Motor neuron (in vitro differentiated cells): Measurements from ENCODE around the gene SELPLG. TPM values are rescaled to one million over a fixed set of nuclear protein-coding genes. Genes with fewer than 3 reads are reported as not detected.

Source experiments
- ATAC-seq, 8 experiments: fragments of 200-7000 bp; cut with Tn5 transposase; replicated peaks in 6 of 8; 2 replicates each; pipeline ENCODE4 v1.8.0; 2021; ENCODE audit warnings: mild to moderate bottlenecking in 8 of 8, moderate library complexity in 8 of 8
- H3K27ac ChIP-seq, 2 donors: fragments of 250-450 bp; sonication (Bioruptor Pico); 2 replicates each; pipeline ENCODE4 v1.9.0; 2021; ENCODE audit warnings: antibody characterized with exemption in 2 of 2, mild to moderate bottlenecking in 2 of 2, moderate library complexity in 1 of 2
- H3K4me1 ChIP-seq, 2 donors: fragments of 250-450 bp; sonication (Bioruptor Pico); replicated peaks in 1 of 2; 2 replicates each; pipeline ENCODE4 v1.6.1; 2021; ENCODE audit warnings: antibody characterized with exemption in 2 of 2, mild to moderate bottlenecking in 2 of 2, moderate library complexity in 1 of 2
- H3K4me3 ChIP-seq, 5 donors: fragments of 250-450 bp; sonication (Bioruptor Pico); 2 replicates each; pipeline ENCODE4 v1.9.0; 2021; ENCODE audit warnings: antibody characterized with exemption in 5 of 5, mild to moderate bottlenecking in 5 of 5, moderate library complexity in 4 of 5
- WGBS, 10 experiments: fragments of 450-650 bp; shearing (Covaris generic); methylation state at CpG; one replicate each; pipeline ENCODE4 v1.0.0; 2022; 5-methylcytosine and 5-hydroxymethylcytosine counted together
- in situ Hi-C, 9 experiments: fragments of 400-800 bp; cut with MboI; loops; one replicate each; pipeline ENCODE4 v1.15.0; 2021; ENCODE audit warnings: low sequenced_read_pairs in 9 of 9, low pct_unique_long_range_greater_than_20kb in 2 of 9; ENCODE audit not compliant: unreplicated experiment in 9 of 9
- total RNA-seq, 8 experiments: library from RNA; unstranded; fragments of 300-600 nt; gene quantifications; 2 replicates each; pipeline versions ENCODE4 v1.2.3 to v1.2.4, GENCODE V29; 2022

SELPLG gene
- total RNA-seq, 8 experiments from 2014 or later = 0.38 to 4.7 (median 1.0) TPM

DNA sequence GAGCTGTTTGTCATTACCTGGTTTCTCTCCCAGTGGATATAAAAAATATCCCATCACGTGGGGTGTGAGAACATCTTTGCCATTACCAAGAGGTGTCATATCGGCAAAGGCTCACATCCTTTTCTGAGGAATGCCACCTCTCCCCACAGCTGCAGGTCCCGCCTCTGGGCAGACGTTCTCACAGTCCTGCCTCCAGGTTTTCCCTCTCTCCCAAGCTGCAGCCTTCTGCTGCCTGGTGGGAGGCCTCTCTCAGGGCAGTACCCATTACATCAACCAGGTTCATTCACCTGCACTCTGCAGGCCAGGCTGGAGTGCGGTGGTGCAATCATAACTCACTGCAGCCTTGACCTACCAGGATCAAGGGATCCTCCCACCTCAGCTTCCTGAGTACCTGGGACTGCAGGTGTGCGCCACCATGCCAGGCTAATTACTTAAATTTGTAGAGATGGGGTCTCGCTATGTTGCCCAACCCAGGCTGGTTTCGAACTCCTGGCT, 20.9 kb downstream of the SELPLG start:
- in situ Hi-C loops = loop anchor here in 1 of 9 experiments (10.0 kb wide), 1 partner anchor 48 kb away; the partner anchor contains the start of genes ISCU and SART3
- ATAC-seq = peak in 2 of 8 experiments; percentile 5 to 48
- Histone ChIP-seq H3K4me1 (no peaks in the 10 kb centered on the region), H3K4me3 (no peak overlapping the region), H3K27ac (no peak overlapping the region)
- 33 to 96% (median 70%) methylated on average over 1 to 6 of the region's 8 CpGs; no CpG with 5 or more reads in 1 of the 10 experiments for WGBS, 10 experiments

DNA sequence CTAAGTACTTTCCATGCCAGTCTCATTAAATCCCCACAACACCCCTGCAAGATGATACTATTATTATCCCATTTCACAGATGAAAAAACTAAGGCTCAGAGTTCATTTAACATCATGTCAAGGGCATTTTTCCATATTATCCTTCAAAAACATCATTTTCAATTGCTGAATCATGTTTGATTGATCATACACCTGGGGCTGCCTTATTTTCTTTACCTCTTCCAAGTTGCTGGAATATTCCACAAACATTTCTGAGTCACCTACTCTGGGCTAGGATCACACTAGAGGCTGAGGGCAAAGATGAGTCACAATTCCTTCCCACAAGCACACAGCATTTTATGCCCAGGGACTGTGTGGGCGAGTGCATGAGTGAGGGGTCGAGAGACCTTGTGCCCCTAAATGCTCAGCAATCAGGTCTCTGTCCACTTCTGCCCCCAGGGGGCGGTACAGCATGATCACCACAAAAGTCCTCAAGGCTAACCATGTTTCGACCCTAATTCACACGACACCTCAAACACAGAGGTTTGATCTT, 21.7 kb downstream of the SELPLG start:
- in situ Hi-C loops = loop anchor here in 1 of 9 experiments (10.0 kb wide), 1 partner anchor 47 kb away; the partner anchor contains the start of genes ISCU and SART3
- peak in 2 of 8 experiments; percentile 11 to 53 for ATAC-seq
- Histone ChIP-seq H3K4me1 (no peaks in the 10 kb centered on the region), H3K27ac (no peak overlapping the region), H3K4me3 (no peak overlapping the region)
- WGBS, 10 experiments = 19 to 73% (median 51%) methylated on average over 3 to 4 of the region's 5 CpGs; no CpG with 5 or more reads in 5 of the 10 experiments

DNA sequence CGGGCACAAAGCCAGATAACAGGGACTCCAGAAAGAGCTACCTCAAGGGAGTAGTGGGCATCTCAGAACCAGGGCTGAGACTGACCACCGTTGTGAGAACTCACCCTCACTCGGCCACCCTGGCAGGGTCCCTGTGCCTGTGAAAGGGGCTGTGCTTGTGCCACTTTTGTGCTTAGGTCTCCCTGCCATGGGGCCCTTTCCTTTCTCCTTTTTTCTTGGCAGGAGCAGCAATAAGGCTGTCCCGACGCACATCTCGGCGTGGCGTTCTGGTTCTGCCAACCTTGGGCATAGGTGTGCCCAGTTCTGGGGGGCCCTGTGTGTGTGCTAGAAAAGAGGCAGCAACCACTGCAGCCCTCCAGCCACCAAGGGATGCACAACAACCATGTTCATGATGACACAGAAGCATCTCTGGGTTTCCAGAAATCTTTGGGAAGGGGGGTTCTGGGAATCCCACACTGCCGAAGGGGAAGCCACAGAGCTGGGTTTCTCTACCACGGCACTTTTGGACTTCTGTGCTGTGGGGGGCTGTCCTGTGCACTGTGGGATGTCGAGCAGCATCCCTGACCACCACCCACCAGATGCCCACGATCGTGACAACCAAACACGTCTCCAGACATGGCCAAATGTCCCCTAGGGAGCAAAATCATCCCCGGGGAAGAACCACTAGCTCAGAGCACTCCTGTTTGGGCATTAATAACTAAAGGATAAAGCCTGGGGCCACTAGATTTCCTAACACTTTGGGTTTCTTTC, 22.7 kb downstream of the SELPLG start:
- no peak for ATAC-seq
- H3K4me1 ChIP-seq = no peaks in the 10 kb centered on the region
- WGBS, 10 experiments = 38 to 88% (median 60%) methylated on average over 1 to 8 of the region's 15 CpGs; no CpG with 5 or more reads in 3 of the 10 experiments
- no peak overlapping the region for H3K27ac ChIP-seq
- H3K4me3 ChIP-seq = no peak overlapping the region
- in situ Hi-C loops = loop anchor here in 1 of 9 experiments (10.0 kb wide), 1 partner anchor 46 kb away; the partner anchor contains the start of genes ISCU and SART3

DNA sequence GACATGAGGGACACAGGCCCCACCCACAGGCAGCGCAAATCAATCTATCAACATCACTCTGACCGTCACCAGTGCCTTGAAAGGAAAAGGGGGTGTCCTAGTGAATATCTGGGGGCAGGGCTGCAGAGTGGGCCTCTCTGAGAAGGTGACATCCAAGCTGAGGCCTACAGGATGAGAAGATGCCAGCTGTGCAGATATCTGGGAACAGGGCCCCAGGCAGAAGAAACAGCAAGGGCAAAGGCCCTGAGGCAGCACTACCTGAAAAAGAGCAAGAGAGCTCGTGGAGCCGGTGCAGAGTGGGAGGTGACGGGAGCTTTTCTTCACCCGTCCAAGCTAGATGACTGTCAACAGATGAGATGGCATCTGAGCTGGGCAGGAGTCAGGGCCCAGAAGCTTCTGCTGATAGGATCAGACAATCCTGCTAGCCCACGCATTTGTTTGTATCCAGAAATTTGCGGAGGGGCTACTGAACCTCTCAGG, 23.3 kb downstream of the SELPLG start:
- H3K4me1 ChIP-seq = no peaks in the 10 kb centered on the region
- no peak for ATAC-seq
- 62 to 100% (median 89%) methylated on average over 2 to 8 of the region's 8 CpGs; no CpG with 5 or more reads in 3 of the 10 experiments for WGBS, 10 experiments
- H3K4me3 ChIP-seq = no peak overlapping the region
- no peak overlapping the region for H3K27ac ChIP-seq
- in situ Hi-C loops = loop anchor here in 1 of 9 experiments (10.0 kb wide), 1 partner anchor 46 kb away; the partner anchor contains the start of genes ISCU and SART3

DNA sequence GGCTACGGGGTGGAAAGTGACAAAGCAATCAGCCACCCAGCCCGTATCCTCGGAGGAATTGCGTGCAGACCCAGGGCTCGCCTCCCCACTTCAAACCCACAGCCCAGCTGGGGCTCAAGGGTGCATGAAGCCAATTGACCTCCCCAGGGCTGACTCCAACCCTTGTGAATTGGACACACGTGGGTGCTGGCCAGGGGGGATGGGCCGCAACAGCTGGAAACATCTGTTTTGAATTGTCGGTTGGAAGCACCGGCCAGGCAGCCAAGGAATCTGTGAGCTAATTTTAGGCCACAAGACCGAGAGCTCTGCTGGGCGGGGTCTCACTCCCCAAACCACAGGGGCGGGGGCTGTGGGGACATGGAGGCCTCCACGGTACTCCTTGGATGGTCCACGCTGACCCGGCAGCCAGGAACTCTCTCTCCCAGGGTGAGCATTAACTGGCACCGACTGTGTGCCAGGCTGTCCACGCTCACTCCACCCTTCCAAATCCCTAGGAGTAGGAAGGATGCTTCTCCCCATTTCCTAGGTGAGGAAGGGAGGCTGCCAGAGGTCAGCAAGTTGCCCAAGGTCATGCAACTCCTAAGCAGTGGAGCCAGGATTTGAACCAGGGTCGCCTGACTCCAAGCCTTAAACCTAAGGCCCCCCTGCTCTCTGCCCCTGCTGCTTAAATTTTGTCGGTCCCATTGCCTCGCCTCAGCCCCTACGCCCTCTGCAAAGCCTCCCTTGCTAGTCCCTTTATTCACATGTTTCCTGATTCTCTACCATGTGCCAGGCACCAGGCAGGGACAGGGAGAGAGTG, 24.0 kb downstream of the SELPLG start:
- peak in 3 of 8 experiments; percentile 36 to 72 (median 71) for ATAC-seq
- in situ Hi-C loops = loop anchor here in 1 of 9 experiments (10.0 kb wide), 1 partner anchor 45 kb away; the partner anchor contains the start of genes ISCU and SART3
- WGBS, 10 experiments = 10 to 96% (median 40%) methylated on average over 1 to 3 of the region's 21 CpGs; no CpG with 5 or more reads in 5 of the 10 experiments

DNA sequence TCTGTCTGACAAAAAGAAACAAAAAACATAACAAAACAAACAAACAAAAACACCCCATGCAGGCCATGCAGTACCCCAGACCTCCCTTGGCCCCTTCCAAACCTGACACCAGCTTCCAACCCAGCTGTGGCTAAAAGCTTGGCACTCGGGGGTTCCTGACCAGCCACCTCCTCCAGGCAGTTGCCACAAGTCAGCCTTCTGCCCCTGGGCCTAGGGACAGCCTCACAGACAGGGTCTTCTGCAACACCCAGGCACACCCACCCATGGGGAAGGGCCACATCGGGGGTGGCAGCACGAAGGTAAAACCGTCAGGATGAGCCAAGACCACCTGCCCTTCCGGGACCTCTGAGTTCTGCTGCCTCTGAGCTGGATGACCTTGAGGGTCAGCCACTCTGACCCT, 25.1 kb downstream of the SELPLG start:
- no peak overlapping the region for H3K27ac ChIP-seq
- 33 to 100% (median 70%) methylated on average over 1 to 3 of the region's 5 CpGs; no CpG with 5 or more reads in 6 of the 10 experiments for WGBS, 10 experiments
- no peak for ATAC-seq
- H3K4me1 ChIP-seq = no peaks in the 10 kb centered on the region
- in situ Hi-C loops = no loop called here
- H3K4me3 ChIP-seq = no peak overlapping the region

More for the DNA sequence above, 24.0 kb downstream of the SELPLG start:
- H3K4me1 ChIP-seq = no peaks in the 10 kb centered on the region
- H3K4me3 ChIP-seq = no peak overlapping the region
- H3K27ac ChIP-seq = no peak overlapping the region

DNA sequence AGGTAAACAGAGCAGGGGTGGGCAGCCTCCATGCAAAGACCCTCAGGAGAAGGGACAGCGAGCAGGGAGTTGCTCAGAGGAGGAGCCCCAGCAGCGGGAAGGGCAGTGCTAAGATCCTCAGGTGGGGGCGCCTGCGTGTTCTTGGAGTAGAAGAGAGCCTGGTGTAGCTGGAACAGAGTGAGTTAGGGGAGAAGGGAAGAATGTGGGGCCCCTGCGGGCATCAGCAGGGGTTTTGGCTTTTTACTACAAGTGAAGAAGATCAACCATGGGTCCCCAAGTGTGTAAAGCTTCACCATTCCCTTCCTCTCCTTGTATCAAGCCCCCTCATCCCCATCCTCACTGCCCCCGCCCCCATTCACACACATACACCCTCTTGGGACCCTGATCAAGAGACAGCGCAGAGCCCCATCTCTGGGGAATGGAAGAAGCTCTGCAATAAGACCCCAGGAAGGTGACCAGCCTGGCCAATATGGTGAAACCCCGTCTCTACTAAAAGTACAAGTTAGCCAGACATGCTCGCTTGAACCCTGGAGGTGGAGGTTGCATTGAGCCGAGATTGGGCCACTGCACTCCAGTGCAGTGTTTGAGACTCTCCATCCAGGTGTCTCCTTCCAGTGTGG, 25.6 kb downstream of the SELPLG start:
- WGBS, 10 experiments = 71 to 100% (median 95%) methylated on average over 3 to 6 of the region's 10 CpGs; no CpG with 5 or more reads in 4 of the 10 experiments
- in situ Hi-C loops = no loop called here

DNA sequence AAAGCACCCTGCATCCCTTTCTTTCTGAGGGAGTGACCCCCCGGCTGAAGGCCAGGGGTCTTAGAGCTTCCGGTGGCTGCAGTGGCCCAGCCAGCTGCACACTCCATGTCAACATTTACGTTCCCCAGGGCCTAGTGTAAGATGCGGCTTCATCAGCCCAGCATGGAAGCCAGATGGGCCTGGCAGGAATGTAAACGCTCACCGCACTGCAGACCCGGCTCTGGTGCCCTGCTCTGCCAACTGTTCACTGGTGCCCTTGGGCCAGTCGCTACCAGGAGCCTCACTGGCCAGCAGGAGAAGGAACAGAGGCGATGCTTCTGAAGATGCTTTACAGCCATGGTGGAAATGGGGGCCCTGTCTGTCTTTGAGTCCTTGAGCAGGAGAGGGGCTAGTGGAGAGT, 27.2 kb downstream of the SELPLG start:
- 0 to 91% (median 73%) methylated on average over 1 to 7 of the region's 9 CpGs; no CpG with 5 or more reads in 5 of the 10 experiments for WGBS, 10 experiments
- in situ Hi-C loops = no loop called here

More for the DNA sequence above, 25.6 kb downstream of the SELPLG start:
- Histone ChIP-seq H3K4me3 (no peak overlapping the region), H3K4me1 (no peaks in the 10 kb centered on the region), H3K27ac (no peak overlapping the region)
- ATAC-seq = no peak

DNA sequence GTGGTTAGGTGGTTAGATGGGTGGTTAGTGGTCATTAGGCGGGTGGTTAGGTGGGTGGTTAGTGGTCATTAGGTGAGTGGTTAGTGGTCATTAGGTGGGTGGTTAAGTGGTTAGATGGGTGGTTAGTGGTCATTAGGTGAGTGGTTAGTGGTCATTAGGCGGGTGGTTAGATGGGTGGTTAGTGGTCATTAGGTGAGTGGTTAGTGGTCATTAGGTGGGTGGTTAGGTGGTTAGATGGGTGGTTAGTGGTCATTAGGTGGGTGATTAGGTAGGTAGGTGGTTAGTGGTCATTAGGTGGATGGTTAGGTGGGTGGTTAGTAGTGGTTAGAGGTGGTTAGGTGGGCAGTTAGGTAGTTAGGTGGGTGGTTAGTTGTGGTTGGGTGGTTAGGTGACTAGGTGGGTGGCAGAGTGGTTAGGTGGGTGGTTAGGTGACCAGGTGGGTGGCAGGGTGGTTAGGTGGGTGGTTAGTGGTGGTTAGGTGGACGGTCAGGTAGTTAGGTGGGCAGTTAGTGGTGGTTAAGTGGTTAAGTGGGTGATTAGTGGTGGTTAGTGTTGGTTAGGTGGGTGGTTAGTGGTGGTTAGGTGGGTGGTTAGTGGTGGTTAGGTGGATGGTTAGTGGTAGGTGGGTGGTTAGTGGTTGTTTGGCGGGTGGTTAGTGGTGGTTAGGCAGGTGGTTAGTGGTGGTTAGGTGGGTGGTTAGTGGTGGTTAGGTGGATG, 27.8 kb downstream of the SELPLG start:
- H3K27ac ChIP-seq = no peak overlapping the region
- WGBS, 10 experiments = 60 to 100% (median 80%) methylated on average over 1 to 4 of the region's 4 CpGs; no CpG with 5 or more reads in 3 of the 10 experiments
- in situ Hi-C loops = no loop called here
- no peak overlapping the region for H3K4me3 ChIP-seq
- no peak for ATAC-seq
- no peaks in the 10 kb centered on the region for H3K4me1 ChIP-seq

More for the DNA sequence above, 27.2 kb downstream of the SELPLG start:
- Histone ChIP-seq H3K27ac (no peak overlapping the region), H3K4me1 (no peaks in the 10 kb centered on the region), H3K4me3 (no peak overlapping the region)
- ATAC-seq = no peak

DNA sequence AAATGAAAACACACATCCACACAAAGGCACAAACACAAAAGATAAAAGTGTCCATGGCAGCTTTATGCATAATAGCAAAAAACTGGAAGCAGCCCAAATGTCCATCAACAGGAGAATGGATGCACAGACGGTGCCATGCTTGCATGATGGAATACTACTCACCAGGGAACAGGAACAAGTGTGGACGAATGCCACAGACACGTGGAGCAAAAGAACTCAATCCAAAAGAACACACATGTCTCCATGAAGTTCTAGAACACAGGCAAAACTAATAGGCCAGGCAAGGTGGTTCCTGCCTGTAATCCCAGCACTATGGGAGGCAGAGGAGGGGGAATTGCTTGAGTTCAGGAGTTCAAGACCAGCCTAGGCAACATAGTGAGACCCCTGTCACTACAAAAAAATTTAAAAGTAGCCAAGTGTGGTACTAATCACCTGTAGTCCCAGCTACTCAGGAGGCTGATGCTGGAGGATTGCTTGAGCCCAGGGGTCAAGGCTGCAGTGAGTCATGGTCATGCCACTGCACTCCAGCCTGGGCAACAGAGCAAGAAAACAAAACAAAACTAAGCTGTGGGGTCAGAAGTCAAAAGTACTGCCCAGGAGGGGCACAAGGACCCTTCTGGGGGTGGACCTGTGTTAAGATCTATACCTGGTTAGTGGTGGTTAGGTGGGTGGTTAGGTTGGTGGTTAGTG, 28.5 kb downstream of the SELPLG start:
- in situ Hi-C loops = no loop called here

More for the DNA sequence above, 28.5 kb downstream of the SELPLG start:
- 20 to 90% (median 60%) methylated on average over 1 to 3 of the region's 3 CpGs; no CpG with 5 or more reads in 4 of the 10 experiments for WGBS, 10 experiments
- Histone ChIP-seq H3K4me1 (no peaks in the 10 kb centered on the region), H3K4me3 (no peak overlapping the region), H3K27ac (no peak overlapping the region)
- peak in 2 of 8 experiments; percentile 17 to 42 for ATAC-seq
